ENCODE measurements around the gene TLCD3B.

TLCD3B gene

DNA sequence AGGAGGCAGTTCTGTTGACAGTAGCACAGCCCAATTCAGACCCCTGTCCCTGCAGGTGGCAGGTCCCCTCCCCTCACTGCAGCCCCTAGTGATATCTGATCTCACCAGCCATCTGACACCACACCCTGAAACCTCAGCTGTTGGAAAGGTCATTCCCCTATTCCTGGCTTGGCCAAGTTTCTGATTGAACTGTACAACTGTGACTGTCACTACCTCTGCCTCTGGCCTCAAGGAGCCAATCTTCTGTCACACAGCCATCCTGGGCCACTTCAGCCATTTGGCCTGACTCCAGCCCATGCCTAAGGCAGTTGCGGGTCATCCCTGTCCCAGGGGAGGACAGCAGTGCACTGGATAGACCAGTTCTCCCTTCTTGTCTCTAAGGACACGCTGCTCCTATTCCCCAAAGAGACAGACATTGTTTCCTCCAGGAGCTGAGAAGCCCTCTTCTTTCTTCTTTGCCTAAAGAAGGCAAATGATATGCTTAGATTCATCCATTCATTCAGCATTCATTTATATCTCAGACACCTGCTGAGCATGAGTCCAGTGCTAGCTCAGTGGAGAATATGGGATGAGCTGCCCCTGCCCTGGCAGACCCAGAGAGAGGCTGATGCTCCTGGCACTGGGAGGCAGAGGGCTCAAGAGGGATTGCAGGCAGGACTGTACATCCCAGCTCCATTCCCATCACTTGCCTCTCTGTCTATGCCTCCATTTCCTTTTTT, 29.9 kb upstream of the TLCD3B start:
- no peak for TF ChIP-seq ZBTB7A (IDR thresholded peaks at IDR 0.05; ENCODE audit: low read depth)
- no peak for TF ChIP-seq TCF12 (IDR thresholded peaks at IDR 0.05; ENCODE audit: low read depth)
- no peak for TF ChIP-seq CEBPB (IDR thresholded peaks at IDR 0.05)
- no peak for TF ChIP-seq CREB1 (IDR thresholded peaks at IDR 0.05; ENCODE audit: low read depth)
- TF ChIP-seq, protein P1, sequence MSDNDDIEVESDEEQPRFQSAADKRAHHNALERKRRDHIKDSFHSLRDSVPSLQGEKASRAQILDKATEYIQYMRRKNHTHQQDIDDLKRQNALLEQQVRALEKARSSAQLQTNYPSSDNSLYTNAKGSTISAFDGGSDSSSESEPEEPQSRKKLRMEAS (IDR thresholded peaks at IDR 0.05), result no peak
- no peak for TF ChIP-seq NFIC (IDR thresholded peaks at IDR 0.05)
- TF ChIP-seq TEAD4 (IDR thresholded peaks at IDR 0.05), result no peak

DNA sequence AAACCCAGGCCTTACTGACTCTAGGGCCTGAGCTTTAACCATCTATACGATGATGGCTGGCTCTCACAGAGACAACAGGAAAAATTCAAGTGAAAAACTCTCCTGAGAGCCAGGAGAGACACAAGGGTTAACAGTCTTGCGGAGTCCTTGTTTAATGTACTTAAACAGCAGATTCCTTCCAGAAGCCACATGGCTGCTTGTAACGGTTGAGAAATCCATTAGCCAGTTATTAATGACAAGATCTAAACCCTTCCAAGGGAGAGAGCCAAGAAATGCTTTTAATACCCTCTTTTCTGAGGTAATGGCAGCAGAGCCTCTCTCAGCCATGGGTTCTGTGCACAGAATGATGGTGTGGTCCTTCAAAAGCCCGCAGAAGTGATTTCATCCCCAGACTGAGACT, 29.3 kb upstream of the TLCD3B start:
- TF ChIP-seq TCF12 (IDR thresholded peaks at IDR 0.05; ENCODE audit: low read depth) (no peak), ZBTB7A (IDR thresholded peaks at IDR 0.05; ENCODE audit: low read depth) (no peak), TEAD4 (IDR thresholded peaks at IDR 0.05) (no peak), CEBPB (IDR thresholded peaks at IDR 0.05) (no peak)

- peak; percentile 33; the same call in 1 of the 2 replicates for TF ChIP-seq RAD21 (IDR thresholded peaks at IDR 0.05; ENCODE audit: low read depth)
- TF ChIP-seq CREB1 (IDR thresholded peaks at IDR 0.05; ENCODE audit: low read depth), result no peak
- no peak for TF ChIP-seq TEAD4 (IDR thresholded peaks at IDR 0.05)
- TF ChIP-seq FOXM1 (IDR thresholded peaks at IDR 0.05; ENCODE audit: borderline replicate concordance, low read depth), result no peak
These were observed 24.0 kb upstream of the TLCD3B start for GRCh38 chr16:30054959-30055553.

- TF ChIP-seq EGR1 (IDR thresholded peaks at IDR 0.05) (no peak), TCF12 (IDR thresholded peaks at IDR 0.05; ENCODE audit: low read depth) (no peak), USF1 (IDR thresholded peaks at IDR 0.05) (no peak)
These were observed 23.4 kb upstream of the TLCD3B start for GRCh38 chr16:30054451-30054850.

GRCh38 chr16:30053376-30054015, 22.4 kb upstream of the TLCD3B start:
- no peak for TF ChIP-seq TAF1 (IDR thresholded peaks at IDR 0.05; ENCODE audit: low read depth)
- 0 out of 2 replicates have a peak, but pooled peaks have one; percentile 24 for TF ChIP-seq TCF12 (IDR thresholded peaks at IDR 0.05; ENCODE audit: low read depth)

DNA sequence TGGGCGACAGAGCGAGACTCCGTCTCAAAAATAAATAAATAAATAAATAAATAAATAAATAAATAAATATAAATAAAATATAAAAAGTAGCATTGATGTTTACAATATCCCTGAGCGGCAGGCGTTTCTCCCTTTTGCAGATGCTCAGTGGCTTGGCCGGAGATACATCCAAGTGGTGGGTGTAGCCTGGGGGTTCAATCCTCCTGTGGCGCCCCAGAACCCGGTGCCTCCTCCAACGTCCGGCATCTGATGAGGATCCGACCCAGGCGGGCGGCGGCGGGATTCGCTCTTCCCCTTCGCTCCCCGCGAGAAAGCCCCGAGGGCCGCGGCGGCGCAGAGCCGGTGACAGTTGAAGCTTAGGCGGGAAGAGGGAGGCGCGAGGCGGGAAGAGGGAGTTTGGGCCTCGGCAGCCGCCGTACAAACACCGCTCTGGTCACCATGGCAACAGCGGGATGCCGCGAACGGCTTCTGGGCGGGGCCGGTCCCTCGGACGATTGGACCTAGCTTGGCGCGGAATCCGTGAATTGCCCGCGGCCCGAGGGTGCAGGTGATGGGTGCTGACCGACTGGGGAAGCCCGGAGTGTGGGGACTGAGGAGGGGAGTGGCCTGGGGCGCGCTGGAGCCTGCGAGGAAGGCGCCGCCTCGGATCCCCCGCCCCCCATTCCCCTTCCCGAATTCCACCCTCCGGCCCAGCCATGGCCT, 21.8 kb upstream of the TLCD3B start:
- TF ChIP-seq, protein P1 (IDR thresholded peaks at IDR 0.05), result peak; percentile 100
- no peak; the same call in 1 of the 2 replicates for TF ChIP-seq EGR1 (IDR thresholded peaks at IDR 0.05)
- no peak for TF ChIP-seq USF1 (IDR thresholded peaks at IDR 0.05)
- peak; percentile 59; the same call in 1 of the 2 replicates for TF ChIP-seq EP300 (IDR thresholded peaks at IDR 0.05; ENCODE audit: borderline replicate concordance)
- TF ChIP-seq FOXM1 (IDR thresholded peaks at IDR 0.05; ENCODE audit: borderline replicate concordance, low read depth), result peak; percentile 55; the same call in 1 of the 2 replicates
- TF ChIP-seq TAF1 (IDR thresholded peaks at IDR 0.05; ENCODE audit: low read depth), result peak; percentile 47; the same call in 1 of the 2 replicates
- peak; percentile 40 for TF ChIP-seq TEAD4 (IDR thresholded peaks at IDR 0.05)

- no peak for TF ChIP-seq RAD21 (IDR thresholded peaks at IDR 0.05; ENCODE audit: low read depth)
- no peak for TF ChIP-seq TAF1 (IDR thresholded peaks at IDR 0.05; ENCODE audit: low read depth)
- no peak for TF ChIP-seq ZBTB7A (IDR thresholded peaks at IDR 0.05; ENCODE audit: low read depth)
- TF ChIP-seq, protein P2, sequence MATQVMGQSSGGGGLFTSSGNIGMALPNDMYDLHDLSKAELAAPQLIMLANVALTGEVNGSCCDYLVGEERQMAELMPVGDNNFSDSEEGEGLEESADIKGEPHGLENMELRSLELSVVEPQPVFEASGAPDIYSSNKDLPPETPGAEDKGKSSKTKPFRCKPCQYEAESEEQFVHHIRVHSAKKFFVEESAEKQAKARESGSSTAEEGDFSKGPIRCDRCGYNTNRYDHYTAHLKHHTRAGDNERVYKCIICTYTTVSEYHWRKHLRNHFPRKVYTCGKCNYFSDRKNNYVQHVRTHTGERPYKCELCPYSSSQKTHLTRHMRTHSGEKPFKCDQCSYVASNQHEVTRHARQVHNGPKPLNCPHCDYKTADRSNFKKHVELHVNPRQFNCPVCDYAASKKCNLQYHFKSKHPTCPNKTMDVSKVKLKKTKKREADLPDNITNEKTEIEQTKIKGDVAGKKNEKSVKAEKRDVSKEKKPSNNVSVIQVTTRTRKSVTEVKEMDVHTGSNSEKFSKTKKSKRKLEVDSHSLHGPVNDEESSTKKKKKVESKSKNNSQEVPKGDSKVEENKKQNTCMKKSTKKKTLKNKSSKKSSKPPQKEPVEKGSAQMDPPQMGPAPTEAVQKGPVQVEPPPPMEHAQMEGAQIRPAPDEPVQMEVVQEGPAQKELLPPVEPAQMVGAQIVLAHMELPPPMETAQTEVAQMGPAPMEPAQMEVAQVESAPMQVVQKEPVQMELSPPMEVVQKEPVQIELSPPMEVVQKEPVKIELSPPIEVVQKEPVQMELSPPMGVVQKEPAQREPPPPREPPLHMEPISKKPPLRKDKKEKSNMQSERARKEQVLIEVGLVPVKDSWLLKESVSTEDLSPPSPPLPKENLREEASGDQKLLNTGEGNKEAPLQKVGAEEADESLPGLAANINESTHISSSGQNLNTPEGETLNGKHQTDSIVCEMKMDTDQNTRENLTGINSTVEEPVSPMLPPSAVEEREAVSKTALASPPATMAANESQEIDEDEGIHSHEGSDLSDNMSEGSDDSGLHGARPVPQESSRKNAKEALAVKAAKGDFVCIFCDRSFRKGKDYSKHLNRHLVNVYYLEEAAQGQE (IDR thresholded peaks at IDR 0.05; ENCODE audit: low read depth), result no peak
- TF ChIP-seq TCF12 (IDR thresholded peaks at IDR 0.05; ENCODE audit: low read depth), result no peak
- TF ChIP-seq CREB1 (IDR thresholded peaks at IDR 0.05; ENCODE audit: low read depth), result no peak
- no peak for TF ChIP-seq YY1 (IDR thresholded peaks at IDR 0.05; ENCODE audit: low read depth)
- TF ChIP-seq CEBPB (IDR thresholded peaks at IDR 0.05), result no peak
- TF ChIP-seq NFIC (IDR thresholded peaks at IDR 0.05), result no peak
These were observed 20.4 kb upstream of the TLCD3B start for GRCh38 chr16:30051518-30051917.

- TF ChIP-seq NFIC (IDR thresholded peaks at IDR 0.05) (no peak), EGR1 (IDR thresholded peaks at IDR 0.05) (no peak), FOXM1 (IDR thresholded peaks at IDR 0.05; ENCODE audit: borderline replicate concordance, low read depth) (no peak), CREB1 (IDR thresholded peaks at IDR 0.05; ENCODE audit: low read depth) (no peak), RAD21 (IDR thresholded peaks at IDR 0.05; ENCODE audit: low read depth) (no peak), TEAD4 (IDR thresholded peaks at IDR 0.05) (no peak), YY1 (IDR thresholded peaks at IDR 0.05; ENCODE audit: low read depth) (no peak)
- TF ChIP-seq, protein P2 (IDR thresholded peaks at IDR 0.05; ENCODE audit: low read depth), result no peak
- TF ChIP-seq, protein P1 (IDR thresholded peaks at IDR 0.05), result no peak
These were observed 18.8 kb upstream of the TLCD3B start for GRCh38 chr16:30049871-30050270.
